Measurements from ENCODE around the gene NEDD8.

DNA sequence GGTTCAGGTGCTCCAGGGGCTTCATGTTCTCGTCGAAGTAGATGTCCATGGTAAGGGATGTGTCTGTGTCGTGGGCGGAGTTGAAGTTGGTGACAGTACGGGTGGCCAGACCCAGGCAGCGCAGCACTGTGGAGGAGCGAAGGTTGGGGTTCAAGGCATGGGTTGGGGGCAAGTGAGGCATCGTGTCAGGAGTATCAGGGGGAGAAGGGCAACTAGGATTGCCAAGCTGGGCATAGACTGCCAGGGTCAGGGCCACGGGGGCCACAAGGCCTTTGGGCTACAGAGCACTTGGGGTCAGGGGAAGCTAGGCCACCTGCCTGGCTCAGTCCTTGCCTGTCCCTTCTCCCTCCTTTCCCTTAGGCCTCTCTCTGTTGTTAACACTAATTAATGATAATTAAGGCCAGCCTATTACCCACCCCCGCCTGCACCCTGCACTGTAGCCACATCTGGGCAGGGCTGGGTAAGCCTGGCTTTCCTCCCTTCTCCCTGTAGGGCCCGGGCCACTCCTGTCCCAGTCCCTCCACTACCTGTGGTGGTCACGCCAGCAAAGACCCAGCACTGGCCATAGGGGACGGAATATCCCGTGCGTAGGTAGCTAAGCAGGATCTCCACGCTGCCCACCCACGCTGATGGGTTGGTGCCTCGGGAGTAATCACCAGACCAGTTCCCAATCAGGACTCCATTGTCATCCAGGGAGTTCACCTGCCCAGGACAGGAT lies 26.5 kb upstream of the NEDD8 start:
- TF ChIP-seq POLR2A (IDR thresholded peaks at IDR 0.05) = no peak
- TF ChIP-seq, protein P1, sequence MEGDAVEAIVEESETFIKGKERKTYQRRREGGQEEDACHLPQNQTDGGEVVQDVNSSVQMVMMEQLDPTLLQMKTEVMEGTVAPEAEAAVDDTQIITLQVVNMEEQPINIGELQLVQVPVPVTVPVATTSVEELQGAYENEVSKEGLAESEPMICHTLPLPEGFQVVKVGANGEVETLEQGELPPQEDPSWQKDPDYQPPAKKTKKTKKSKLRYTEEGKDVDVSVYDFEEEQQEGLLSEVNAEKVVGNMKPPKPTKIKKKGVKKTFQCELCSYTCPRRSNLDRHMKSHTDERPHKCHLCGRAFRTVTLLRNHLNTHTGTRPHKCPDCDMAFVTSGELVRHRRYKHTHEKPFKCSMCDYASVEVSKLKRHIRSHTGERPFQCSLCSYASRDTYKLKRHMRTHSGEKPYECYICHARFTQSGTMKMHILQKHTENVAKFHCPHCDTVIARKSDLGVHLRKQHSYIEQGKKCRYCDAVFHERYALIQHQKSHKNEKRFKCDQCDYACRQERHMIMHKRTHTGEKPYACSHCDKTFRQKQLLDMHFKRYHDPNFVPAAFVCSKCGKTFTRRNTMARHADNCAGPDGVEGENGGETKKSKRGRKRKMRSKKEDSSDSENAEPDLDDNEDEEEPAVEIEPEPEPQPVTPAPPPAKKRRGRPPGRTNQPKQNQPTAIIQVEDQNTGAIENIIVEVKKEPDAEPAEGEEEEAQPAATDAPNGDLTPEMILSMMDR (IDR thresholded peaks at IDR 0.05) = no peak
